CD4-positive, CD25-positive, alpha-beta regulatory T cell (primary cell): ENCODE data around the gene CADM3. TPM values are rescaled to one million over a fixed set of nuclear protein-coding genes. Genes with fewer than 3 reads are reported as not detected.

Source experiments
- ATAC-seq, 2 donors: fragments of 150-1000 bp; cut with Tn5 transposase; one replicate each; pipeline ENCODE4 v1.10.0; 2021; ENCODE audit warnings: low read depth in 2 of 2, moderate number of reproducible peaks in 2 of 2, moderate library complexity in 1 of 2
- DNase-seq, 3 donors: peaks; one replicate each; pipeline versions ENCODE4 v3.0.0 to v3.0.0-alpha.2; 2012 to 2022; ENCODE audit warnings: mixed read lengths in 1 of 3
- H3K27ac ChIP-seq: one replicate; pipeline ENCODE4 v1.7.0; 2013; ENCODE audit warnings: mild to moderate bottlenecking, low read length; ENCODE audit not compliant: insufficient read depth, poor library complexity, severe bottlenecking
- H3K27me3 ChIP-seq: one replicate; pipeline ENCODE4 v1.7.0; 2013; ENCODE audit warnings: low read length; ENCODE audit not compliant: control insufficient read depth, insufficient read depth
- H3K36me3 ChIP-seq: one replicate; pipeline ENCODE4 v1.7.0; 2013; ENCODE audit warnings: mild to moderate bottlenecking, low read length, moderate library complexity; ENCODE audit not compliant: control insufficient read depth, insufficient read depth
- H3K4me1 ChIP-seq: 2 replicates; pipeline ENCODE4 v1.7.0; 2013; ENCODE audit warnings: mild to moderate bottlenecking, low read length; ENCODE audit not compliant: insufficient read depth, control insufficient read depth, poor library complexity, severe bottlenecking
- H3K4me3 ChIP-seq: one replicate; pipeline ENCODE4 v1.7.0; 2013; ENCODE audit warnings: low read depth, mild to moderate bottlenecking, low read length, moderate library complexity
- H3K9me3 ChIP-seq, 2 experiments: 1 replicate in 1 of 2; 2 replicates in 1 of 2; pipeline ENCODE4 v1.7.0; 2013; ENCODE audit warnings: low read length in 2 of 2, mild to moderate bottlenecking in 1 of 2, moderate library complexity in 1 of 2; ENCODE audit not compliant: control insufficient read depth in 2 of 2
- H3K27ac Mint-ChIP-seq, 3 donors: one replicate each; pipeline ENCODE4 v1.8.0; 2020 to 2022; ENCODE audit warnings: mild to moderate bottlenecking in 3 of 3, mixed read lengths in 3 of 3, moderate library complexity in 2 of 3
- H3K27me3 Mint-ChIP-seq: one replicate; pipeline ENCODE4 v1.8.0; 2022; ENCODE audit warnings: mild to moderate bottlenecking, mixed read lengths
- H3K36me3 Mint-ChIP-seq: one replicate; pipeline ENCODE4 v1.8.0; 2020; ENCODE audit warnings: mixed read lengths
- H3K4me1 Mint-ChIP-seq, 4 donors: one replicate each; pipeline ENCODE4 v1.8.0; 2020 to 2022; ENCODE audit warnings: mixed read lengths in 4 of 4, mild to moderate bottlenecking in 1 of 4
- H3K4me3 Mint-ChIP-seq, 4 donors: one replicate each; pipeline ENCODE4 v1.8.0; 2020 to 2022; ENCODE audit warnings: mild to moderate bottlenecking in 4 of 4, mixed read lengths in 4 of 4, moderate library complexity in 3 of 4
- H3K9me3 Mint-ChIP-seq, 7 donors: one replicate each; pipeline ENCODE4 v1.8.0; 2020 to 2022; ENCODE audit warnings: mixed read lengths in 7 of 7, mild to moderate bottlenecking in 3 of 7, moderate library complexity in 2 of 7
- polyA plus RNA-seq, 4 donors: library from polyadenylated mRNA; unstranded; fragments of 300-500 nt; fragmentation: Illumina TruSeq; gene quantifications; one replicate each; pipeline ENCODE4 v1.2.3, GENCODE V29; 2021
- total RNA-seq: library from RNA; stranded (reverse); gene quantifications from one replicate; pipeline ENCODE4 v1.2.3, GENCODE V29; 2022

Gene CADM3
- total and polyA plus RNA-seq, 5 donors from 2014 or later: not detected

GRCh38 chr1:159248311-159248710, 76.9 kb downstream of the CADM3 start:
- H3K27me3 Mint-ChIP-seq: no peaks in the 10 kb centered on the region
- no peak overlapping the region for H3K4me3 ChIP-seq
- H3K27ac Mint-ChIP-seq: peak overlapping the region in 1 of 3 donors; percentile 82
- no peaks in the 10 kb centered on the region for H3K36me3 Mint-ChIP-seq
- peaks cover 0 to 4% of the 10 kb centered on the region in 2 experiments for H3K9me3 ChIP-seq
- DNase-seq (no peak), ATAC-seq (no peak)
- no peak overlapping the region for H3K4me3 Mint-ChIP-seq
- peaks cover 0 to 7% (median 3%) of the 10 kb centered on the region in 7 donors for H3K9me3 Mint-ChIP-seq
- H3K36me3 ChIP-seq: no peaks in the 10 kb centered on the region
- no peaks in the 10 kb centered on the region for H3K4me1 ChIP-seq
- no peak overlapping the region for H3K27ac ChIP-seq
- H3K4me1 Mint-ChIP-seq: no peaks in the 10 kb centered on the region
- H3K27me3 ChIP-seq: peaks cover 1% of the 10 kb centered on the region

GRCh38 chr1:159250638-159251216, 79.3 kb downstream of the CADM3 start:
- no peak overlapping the region for H3K4me3 Mint-ChIP-seq
- Histone ChIP-seq H3K9me3 (peaks cover 0 to 3% of the 10 kb centered on the region in 2 experiments), H3K4me3 (no peak overlapping the region), H3K27ac (no peak overlapping the region), H3K4me1 (no peaks in the 10 kb centered on the region), H3K36me3 (no peaks in the 10 kb centered on the region), H3K27me3 (peaks cover 1% of the 10 kb centered on the region)
- no peak overlapping the region for H3K27ac Mint-ChIP-seq
- H3K9me3 Mint-ChIP-seq: peaks cover 0 to 3% (median under 1%) of the 10 kb centered on the region in 7 donors
- DNase-seq (no peak), ATAC-seq (no peak)
- no peaks in the 10 kb centered on the region for H3K27me3 Mint-ChIP-seq
- no peaks in the 10 kb centered on the region for H3K4me1 Mint-ChIP-seq
- H3K36me3 Mint-ChIP-seq: no peaks in the 10 kb centered on the region

Other genes starting within 250 kb of the CADM3 start
- 97.3 TPM for gene PYHIN1, start 240.1 kb upstream of the CADM3 start, total RNA-seq
- gene PYHIN1, start 240.1 kb upstream of the CADM3 start, polyA plus RNA-seq: 100 to 1,000 TPM in 2 of 4 donors, 10 to 100 TPM in 2; 98.0 to 112 (median 102) TPM
- gene IFI16, start 161.7 kb upstream of the CADM3 start, total RNA-seq: 130 TPM
- 100 to 1,000 TPM in 2 of 4 donors, 10 to 100 TPM in 2; 90.4 to 117 (median 101) TPM for gene IFI16, start 161.7 kb upstream of the CADM3 start, polyA plus RNA-seq
- gene AIM2, start 94.8 kb upstream of the CADM3 start, total RNA-seq: 6.2 TPM
- 10 to 100 TPM in 2 of 4 donors, 1 to 10 TPM in 2; 6.9 to 13.5 (median 8.8) TPM for gene AIM2, start 94.8 kb upstream of the CADM3 start, polyA plus RNA-seq
- not detected for gene ACKR1, start 33.3 kb downstream of the CADM3 start, total RNA-seq
- gene ACKR1, start 33.3 kb downstream of the CADM3 start, polyA plus RNA-seq: not detected
- 1.5 TPM for gene FCER1A, start 130.7 kb downstream of the CADM3 start, total RNA-seq
- gene FCER1A, start 130.7 kb downstream of the CADM3 start, polyA plus RNA-seq: not detected